ENCODE measurements around the gene PPFIA1.
A peak's percentile ranks its signal among the peaks of the same experiment; 100 is the strongest.

Gene PPFIA1

GRCh38 chr11:70326365-70326811 is 55.9 kb downstream of the PPFIA1 start:
- Histone ChIP-seq H3K79me1 (ENCODE audit: low read length) (peaks cover 4% of the 10 kb centered on the region), H3K27me3 (ENCODE audit: insufficient read depth, low read length) (no peaks in the 10 kb centered on the region), H4K91ac (ENCODE audit: low read depth, low read length) (no peak overlapping the region), H3K36me3 (ENCODE audit: control insufficient read depth in 1 of 2, insufficient read depth in 2 of 2, low read length in 2 of 2) (peaks cover 16 to 26% of the 10 kb centered on the region in 2 experiments), H3K23ac (ENCODE audit: low read length) (no peak overlapping the region), H2BK5ac (ENCODE audit: low read depth, low read length, poor library complexity) (no peak overlapping the region), H3K79me2 (ENCODE audit: control insufficient read depth, insufficient read depth, low read length, poor library complexity) (peaks cover 3% of the 10 kb centered on the region), H2AK5ac (ENCODE audit: low read length) (no peak overlapping the region), H4K12ac (ENCODE audit: low read depth, low read length) (no peak overlapping the region), H2AFZ (ENCODE audit: insufficient read depth, low read length, poor library complexity) (no peak overlapping the region), H3K4me3 (ENCODE audit: low read depth, low read length) (no peak overlapping the region), H2BK120ac (ENCODE audit: insufficient read depth, low read length, poor library complexity) (no peak overlapping the region), H3K14ac (ENCODE audit: low read length) (no peak overlapping the region), H3K18ac (ENCODE audit: low read length) (no peak overlapping the region), H4K8ac (ENCODE audit: low read depth, low read length) (no peak overlapping the region), H3K4me1 (ENCODE audit: control insufficient read depth in 1 of 2, insufficient read depth in 2 of 2, low read length in 2 of 2) (peaks cover 15 to 20% of the 10 kb centered on the region in 2 experiments), H3K9ac (ENCODE audit: low read length) (no peak overlapping the region), H3K27ac (ENCODE audit: low read depth, low read length) (no peak overlapping the region), H3K9me3 (ENCODE audit: insufficient read depth, low read depth, low read length) (peaks cover 2% of the 10 kb centered on the region), H3K4ac (ENCODE audit: low read depth, low read length) (no peak overlapping the region), H2BK12ac (ENCODE audit: low read length) (no peak overlapping the region), H3K4me2 (ENCODE audit: low read length) (no peak overlapping the region)
- DNase-seq = peak in 1 of 2 donors; percentile 33
- WGBS (ENCODE audit: extremely low coverage, insufficient coverage, insufficient read length) = no CpG with 5 or more reads among the region's 6 CpGs

- Histone ChIP-seq H3K18ac (ENCODE audit: low read length) (no peak overlapping the region), H4K91ac (ENCODE audit: low read depth, low read length) (no peak overlapping the region), H3K4me3 (ENCODE audit: low read depth, low read length) (no peak overlapping the region), H3K4me1 (ENCODE audit: control insufficient read depth in 1 of 2, insufficient read depth in 2 of 2, low read length in 2 of 2) (peaks cover 15 to 20% of the 10 kb centered on the region in 2 experiments), H2AK5ac (ENCODE audit: low read length) (no peak overlapping the region), H2AFZ (ENCODE audit: insufficient read depth, low read length, poor library complexity) (no peak overlapping the region), H3K27ac (ENCODE audit: low read depth, low read length) (no peak overlapping the region), H2BK120ac (ENCODE audit: insufficient read depth, low read length, poor library complexity) (no peak overlapping the region), H3K79me2 (ENCODE audit: control insufficient read depth, insufficient read depth, low read length, poor library complexity) (peaks cover 3% of the 10 kb centered on the region), H3K4me2 (ENCODE audit: low read length) (no peak overlapping the region), H3K4ac (ENCODE audit: low read depth, low read length) (no peak overlapping the region), H3K36me3 (ENCODE audit: control insufficient read depth in 1 of 2, insufficient read depth in 2 of 2, low read length in 2 of 2) (peaks cover 17 to 27% of the 10 kb centered on the region in 2 experiments), H3K79me1 (ENCODE audit: low read length) (peaks cover 4% of the 10 kb centered on the region), H3K23ac (ENCODE audit: low read length) (no peak overlapping the region), H3K9ac (ENCODE audit: low read length) (no peak overlapping the region), H3K27me3 (ENCODE audit: insufficient read depth, low read length) (no peaks in the 10 kb centered on the region), H3K9me3 (ENCODE audit: insufficient read depth, low read depth, low read length) (peaks cover 2% of the 10 kb centered on the region), H2BK12ac (ENCODE audit: low read length) (no peak overlapping the region), H3K14ac (ENCODE audit: low read length) (no peak overlapping the region), H4K12ac (ENCODE audit: low read depth, low read length) (no peak overlapping the region), H2BK5ac (ENCODE audit: low read depth, low read length, poor library complexity) (no peak overlapping the region), H4K8ac (ENCODE audit: low read depth, low read length) (no peak overlapping the region)
- no CpG with 5 or more reads among the region's 2 CpGs for WGBS (ENCODE audit: extremely low coverage, insufficient coverage, insufficient read length)
- no peak for DNase-seq
Observed at GRCh38 chr11:70326833-70327232, 56.3 kb downstream of the PPFIA1 start.

GRCh38 chr11:70327717-70328116 is 57.2 kb downstream of the PPFIA1 start:
- no peak overlapping the region for H3K18ac ChIP-seq (ENCODE audit: low read length)
- no peak overlapping the region for H2BK120ac ChIP-seq (ENCODE audit: insufficient read depth, low read length, poor library complexity)
- H3K9me3 ChIP-seq (ENCODE audit: insufficient read depth, low read depth, low read length) = peaks cover 3% of the 10 kb centered on the region
- peaks cover 3% of the 10 kb centered on the region for H3K79me2 ChIP-seq (ENCODE audit: control insufficient read depth, insufficient read depth, low read length, poor library complexity)
- peaks cover 4% of the 10 kb centered on the region for H3K79me1 ChIP-seq (ENCODE audit: low read length)
- no peak overlapping the region for H4K8ac ChIP-seq (ENCODE audit: low read depth, low read length)
- no peak overlapping the region for H3K4me3 ChIP-seq (ENCODE audit: low read depth, low read length)
- no peak for DNase-seq
- H3K4ac ChIP-seq (ENCODE audit: low read depth, low read length) = no peak overlapping the region
- H2AFZ ChIP-seq (ENCODE audit: insufficient read depth, low read length, poor library complexity) = no peak overlapping the region
- no peak overlapping the region for H4K91ac ChIP-seq (ENCODE audit: low read depth, low read length)
- WGBS (ENCODE audit: extremely low coverage, insufficient coverage, insufficient read length) = no CpG with 5 or more reads among the region's 10 CpGs
- H2BK5ac ChIP-seq (ENCODE audit: low read depth, low read length, poor library complexity) = no peak overlapping the region
- no peak overlapping the region for H3K14ac ChIP-seq (ENCODE audit: low read length)
- no peak overlapping the region for H4K12ac ChIP-seq (ENCODE audit: low read depth, low read length)
- H3K23ac ChIP-seq (ENCODE audit: low read length) = no peak overlapping the region
- no peak overlapping the region for H2AK5ac ChIP-seq (ENCODE audit: low read length)
- no peak overlapping the region for H3K4me2 ChIP-seq (ENCODE audit: low read length)
- peaks cover 22 to 34% of the 10 kb centered on the region in 2 experiments for H3K36me3 ChIP-seq (ENCODE audit: control insufficient read depth in 1 of 2, insufficient read depth in 2 of 2, low read length in 2 of 2)
- H3K27ac ChIP-seq (ENCODE audit: low read depth, low read length) = no peak overlapping the region
- peaks cover 14 to 17% of the 10 kb centered on the region in 2 experiments for H3K4me1 ChIP-seq (ENCODE audit: control insufficient read depth in 1 of 2, insufficient read depth in 2 of 2, low read length in 2 of 2)
- no peak overlapping the region for H2BK12ac ChIP-seq (ENCODE audit: low read length)
- H3K9ac ChIP-seq (ENCODE audit: low read length) = no peak overlapping the region
- no peaks in the 10 kb centered on the region for H3K27me3 ChIP-seq (ENCODE audit: insufficient read depth, low read length)

GRCh38 chr11:70328556-70328955 is 58.1 kb downstream of the PPFIA1 start:
- H3K14ac ChIP-seq (ENCODE audit: low read length) = no peak overlapping the region
- no peak overlapping the region for H3K4me2 ChIP-seq (ENCODE audit: low read length)
- peaks cover 2% of the 10 kb centered on the region for H3K9me3 ChIP-seq (ENCODE audit: insufficient read depth, low read depth, low read length)
- H3K9ac ChIP-seq (ENCODE audit: low read length) = no peak overlapping the region
- no CpG with 5 or more reads among the region's 4 CpGs for WGBS (ENCODE audit: extremely low coverage, insufficient coverage, insufficient read length)
- no peak overlapping the region for H3K4me3 ChIP-seq (ENCODE audit: low read depth, low read length)
- no peak overlapping the region for H2BK12ac ChIP-seq (ENCODE audit: low read length)
- H3K4ac ChIP-seq (ENCODE audit: low read depth, low read length) = no peak overlapping the region
- peaks cover 4% of the 10 kb centered on the region for H3K79me1 ChIP-seq (ENCODE audit: low read length)
- H2BK5ac ChIP-seq (ENCODE audit: low read depth, low read length, poor library complexity) = no peak overlapping the region
- no peak overlapping the region for H4K12ac ChIP-seq (ENCODE audit: low read depth, low read length)
- H2AK5ac ChIP-seq (ENCODE audit: low read length) = no peak overlapping the region
- no peaks in the 10 kb centered on the region for H3K27me3 ChIP-seq (ENCODE audit: insufficient read depth, low read length)
- H3K27ac ChIP-seq (ENCODE audit: low read depth, low read length) = no peak overlapping the region
- H3K79me2 ChIP-seq (ENCODE audit: control insufficient read depth, insufficient read depth, low read length, poor library complexity) = peaks cover 2% of the 10 kb centered on the region
- H3K4me1 ChIP-seq (ENCODE audit: control insufficient read depth in 1 of 2, insufficient read depth in 2 of 2, low read length in 2 of 2) = peaks cover 6 to 9% of the 10 kb centered on the region in 2 experiments
- no peak overlapping the region for H4K8ac ChIP-seq (ENCODE audit: low read depth, low read length)
- H3K36me3 ChIP-seq (ENCODE audit: control insufficient read depth in 1 of 2, insufficient read depth in 2 of 2, low read length in 2 of 2) = peaks cover 29 to 42% of the 10 kb centered on the region in 2 experiments
- no peak overlapping the region for H2BK120ac ChIP-seq (ENCODE audit: insufficient read depth, low read length, poor library complexity)
- H3K23ac ChIP-seq (ENCODE audit: low read length) = no peak overlapping the region
- H2AFZ ChIP-seq (ENCODE audit: insufficient read depth, low read length, poor library complexity) = no peak overlapping the region
- DNase-seq = no peak
- H4K91ac ChIP-seq (ENCODE audit: low read depth, low read length) = no peak overlapping the region
- no peak overlapping the region for H3K18ac ChIP-seq (ENCODE audit: low read length)

Measured in trophoblast cell (in vitro differentiated cells and primary cell).